GM12878 (cell line): Measurements from ENCODE around the gene MGAT2. TPM values are rescaled to one million over a fixed set of nuclear protein-coding genes. Genes with fewer than 3 reads are reported as not detected.

Source experiments
- ATAC-seq: fragments of 200-7000 bp; cut with Tn5 transposase; 3 replicates; pipeline ENCODE4 v1.9.1; 2020; ENCODE audit warnings: mild to moderate bottlenecking, moderate library complexity
- BruUV-seq: library from RNA; stranded (reverse); fragments of 400-500 nt; replicated peaks from 2 replicates; lab custom pipeline; 2021; lab: Mats Ljungman, UMichigan
- CTCF ChIA-PET: fragments of 300-600 bp; sonication (Branson Sonifier 250); formaldehyde crosslinking; extraction: SDS; loops from one replicate; lab custom pipeline; 2021; ENCODE audit warnings: inconsistent platforms; lab: Yijun Ruan, JAX
- POLR2A ChIA-PET: fragments of 350-600 bp; formaldehyde crosslinking; extraction: SDS; loops from one replicate; lab custom pipeline; 2021; ENCODE audit warnings: inconsistent platforms; lab: Charles Lee
- RAD21 ChIA-PET: fragments of 300-600 bp; sonication (Branson Sonifier 250); formaldehyde crosslinking; loops from one replicate; lab custom pipeline; 2023; ENCODE audit warnings: antibody characterized with exemption; ENCODE audit not compliant: unreplicated experiment; lab: Charles Lee
- SMC1A ChIA-PET: fragments of 300-600 bp; sonication (Branson Sonifier 250); formaldehyde crosslinking; loops from one replicate; lab custom pipeline; 2023; ENCODE audit not compliant: unreplicated experiment, uncharacterized antibody; lab: Charles Lee
- DNase-seq: peaks from one replicate; pipeline ENCODE4 v3.0.0-alpha.2; 2011; ENCODE audit warnings: low read depth, low spot score
- FAIRE-seq: peaks from 3 replicates; lab custom pipeline; 2011; peaks lifted over from hg19 to GRCh38; lab: Jason Lieb, UNC
- H2AFZ ChIP-seq: 2 replicates; pipeline ENCODE4 v1.6.0; 2011; ENCODE audit warnings: low read depth, low read length, control low read depth; ENCODE audit not compliant: control insufficient read depth
- H3K27ac ChIP-seq: 2 replicates; pipeline ENCODE4 v1.5.1; 2011; ENCODE audit warnings: control low read depth; ENCODE audit not compliant: control insufficient read depth, insufficient read depth
- H3K27me3 ChIP-seq, 2 experiments: replicated peaks in 1 of 2; 2 replicates each; pipeline versions ENCODE4 v1.6.0 to v1.6.1; 2011; ENCODE audit warnings: low read length in 1 of 2; ENCODE audit not compliant: control insufficient read depth in 2 of 2, insufficient read depth in 2 of 2
- H3K36me3 ChIP-seq, 2 experiments: 2 replicates each; pipeline ENCODE4 v1.5.1; 2011; ENCODE audit warnings: low read length in 1 of 2; ENCODE audit not compliant: control insufficient read depth in 2 of 2, insufficient read depth in 2 of 2
- H3K4me1 ChIP-seq: 2 replicates; pipeline ENCODE4 v1.6.1; 2011; ENCODE audit warnings: mild to moderate bottlenecking, low read length, moderate library complexity, mixed read lengths; ENCODE audit not compliant: control insufficient read depth, insufficient read depth
- H3K4me2 ChIP-seq: 2 replicates; pipeline ENCODE4 v1.6.0; 2011; ENCODE audit warnings: control low read depth; ENCODE audit not compliant: control insufficient read depth, insufficient read depth
- H3K4me3 ChIP-seq: fragments of 200-600 bp; sonication (generic); 2 replicates; pipeline ENCODE4 v1.5.1; 2016
- H3K79me2 ChIP-seq: 2 replicates; pipeline ENCODE4 v1.6.0; 2011; ENCODE audit warnings: low read length; ENCODE audit not compliant: control insufficient read depth, insufficient read depth
- H3K9ac ChIP-seq: 2 replicates; pipeline ENCODE4 v1.8.0; 2011; ENCODE audit warnings: low read length, control low read depth, mixed read lengths; ENCODE audit not compliant: control insufficient read depth, insufficient read depth
- H3K9me3 ChIP-seq: replicated peaks from 3 replicates; pipeline ENCODE4 v1.5.1; 2011; ENCODE audit warnings: mild to moderate bottlenecking, low read length; ENCODE audit not compliant: control insufficient read depth, insufficient read depth
- H4K20me1 ChIP-seq: 2 replicates; pipeline ENCODE4 v1.6.0; 2011; ENCODE audit not compliant: control insufficient read depth, insufficient read depth
- CBX5 ChIP-seq: sonication (generic); IDR thresholded peaks from 2 replicates; pipeline ENCODE4 v1.6.1; 2016; ENCODE audit warnings: low read depth, moderate library complexity, mild to moderate bottlenecking, inconsistent platforms
- CEBPB ChIP-seq, 2 experiments: fragments of 150-350 bp in 1 of 2; IDR thresholded peaks; 2 replicates each; pipeline ENCODE4 v1.6.1; 2012 to 2014; ENCODE audit warnings: low read depth in 2 of 2, low read length in 2 of 2, borderline replicate concordance in 1 of 2, inconsistent platforms in 1 of 2
- CHD4 ChIP-seq: fragments of 200-600 bp; sonication (generic); IDR thresholded peaks from 2 replicates; pipeline ENCODE4 v1.6.1; 2016; ENCODE audit warnings: mild to moderate bottlenecking
- CREM ChIP-seq: IDR thresholded peaks from 2 replicates; pipeline ENCODE4 v1.6.1; 2014; ENCODE audit warnings: antibody characterized with exemption, low read depth
- GABPA ChIP-seq: IDR thresholded peaks from 2 replicates; pipeline ENCODE4 v1.6.1; 2014; ENCODE audit warnings: antibody characterized with exemption, low read depth, mild to moderate bottlenecking, inconsistent platforms
- JUNB ChIP-seq: IDR thresholded peaks from 2 replicates; pipeline ENCODE4 v1.6.1; 2016; ENCODE audit warnings: antibody characterized with exemption, mild to moderate bottlenecking
- MEF2A ChIP-seq: IDR thresholded peaks from 2 replicates; pipeline ENCODE4 v1.6.1; 2011; ENCODE audit warnings: low read depth, mild to moderate bottlenecking, low read length, moderate library complexity; ENCODE audit not compliant: insufficient read depth
- MEF2B ChIP-seq: fragments of 450-650 bp; IDR thresholded peaks from 2 replicates; pipeline ENCODE4 v1.6.1; 2018; ENCODE audit warnings: mild to moderate bottlenecking, moderate library complexity; ENCODE audit not compliant: partially characterized antibody, poor library complexity, severe bottlenecking
- MTA3 ChIP-seq: IDR thresholded peaks from 2 replicates; pipeline ENCODE4 v1.6.1; 2012; ENCODE audit warnings: low read length, inconsistent platforms, borderline replicate concordance
- POLR2AphosphoS2 ChIP-seq: IDR thresholded peaks from 2 replicates; pipeline ENCODE4 v1.6.1; 2011; ENCODE audit warnings: low read depth, mild to moderate bottlenecking, low read length, improper control_type of control experiment, moderate library complexity
- RUNX3 ChIP-seq: IDR thresholded peaks from 2 replicates; pipeline ENCODE4 v1.6.1; 2012; ENCODE audit warnings: low read length, inconsistent platforms
- SIX5 ChIP-seq: IDR thresholded peaks from 2 replicates; pipeline ENCODE4 v1.6.1; 2011; ENCODE audit warnings: mild to moderate bottlenecking, low read depth, low read length, moderate library complexity; ENCODE audit not compliant: severe bottlenecking
- WRNIP1 ChIP-seq: IDR thresholded peaks from 2 replicates; pipeline ENCODE4 v1.6.1; 2011; ENCODE audit warnings: low read depth, low read length, improper control_type of control experiment, borderline replicate concordance
- YBX1 ChIP-seq: fragments of 450-650 bp; IDR thresholded peaks from 2 replicates; pipeline ENCODE4 v1.6.1; 2016; ENCODE audit warnings: antibody characterized with exemption
- YY1 ChIP-seq: IDR thresholded peaks from 2 replicates; pipeline ENCODE4 v1.6.1; 2011; ENCODE audit warnings: low read depth, mild to moderate bottlenecking, low read length
- ZBED1 ChIP-seq: IDR thresholded peaks from 2 replicates; pipeline ENCODE4 v1.6.1; 2016; ENCODE audit warnings: borderline replicate concordance
- ZNF24 ChIP-seq: fragments of 450-650 bp; IDR thresholded peaks from 2 replicates; pipeline ENCODE4 v1.6.1; 2017; ENCODE audit warnings: antibody characterized with exemption, mild to moderate bottlenecking
- WGBS: methylation state at CpG from one replicate; pipeline ENCODE4 v1.1.6; 2016; ENCODE audit warnings: low lambda C conversion rate; ENCODE audit not compliant: insufficient replicate concordance, insufficient coverage; ENCODE audit errors: missing lambda C conversion rate; 5-methylcytosine and 5-hydroxymethylcytosine counted together
- in situ Hi-C: fragments of 300-500 bp; cut with MboI; formaldehyde crosslinking; loops from 9 replicates; pipeline ENCODE4 v1.14.3; 2018; ENCODE audit warnings: mixed read lengths
- intact Hi-C: fragments of 100-400 bp; cut with micrococcal nuclease; formaldehyde crosslinking; loops from one replicate; pipeline ENCODE4 v1.14.2; 2022; ENCODE audit not compliant: unreplicated experiment
- polyA plus RNA-seq, 11 experiments: library from polyadenylated mRNA; depleted of rRNA in 4 of 11; unstranded in 6 of 11; stranded (reverse) in 5 of 11; fragments of >200 nt; fragmentation: Nextera tagmentation in 4 of 11; fragmentation: Illumina TruSeq in 1 of 11; extraction: Ambion mirVana in 4 of 11; extraction: Trizol in 1 of 11; gene quantifications; 1 replicate in 1 of 11; 2 replicates in 10 of 11; pipeline versions ENCODE4 v1.2.1 to v1.2.3, GENCODE V29; 2011 to 2016; ENCODE audit warnings: inconsistent platforms in 2 of 11, missing spikeins in 2 of 11, low read depth in 1 of 11
- total RNA-seq, 4 experiments: library from RNA; depleted of rRNA in 3 of 4; stranded (reverse); fragments of >200 nt in 3 of 4; fragmentation: Illumina TruSeq in 1 of 4; extraction: Trizol in 1 of 4; gene quantifications; 2 replicates each; pipeline versions ENCODE4 v1.2.1 to v1.2.3, GENCODE V29; 2013 to 2021
- TF ChIP-seq, protein P1 (sequence below): IDR thresholded peaks from 2 replicates; pipeline ENCODE4 v1.6.1; 2011; ENCODE audit warnings: low read depth, low read length, improper control_type of control experiment, borderline replicate concordance

Gene MGAT2
- total and polyA plus RNA-seq, 10 of the 15 experiments (the other 5 are each of a cell fraction or from before 2014, with no cell fraction given) = 0.03 to 51.8 (median 38.0) TPM; not detected in 1

GRCh38 chr14:49641697-49642129 is 21.1 kb downstream of the MGAT2 start:
- RAD21 ChIA-PET = interaction anchor here (1.4 kb wide), 1 partner anchor 126 kb away, joined by 4 read pairs; the partner anchor contains the start of gene KLHDC2
- no peak overlapping the region for H3K27ac ChIP-seq
- TF ChIP-seq CBX5 (no peak), RUNX3 (peak; percentile 66; the same call in 1 of the 2 replicates), JUNB (no peak), CREM (no peak), CEBPB (IDR thresholded peaks at IDR 0.05; ENCODE audit: borderline replicate concordance in 1 of 2, low read depth in 2 of 2, low read length in 2 of 2) (no peak), CHD4 (no peak), YY1 (peak; percentile 52; the same call in 1 of the 2 replicates)
- TF ChIP-seq, all 136 proteins: peak for 2
- in situ Hi-C loops = no loop called here
- no peak overlapping the region for H3K9ac ChIP-seq
- SMC1A ChIA-PET = interaction anchor here (1.4 to 1.9 kb wide), 2 partner anchors 134 to 211 kb away, joined by 3 to 5 read pairs; partner anchors contain the start of gene NEMF
- H3K9me3 ChIP-seq = no peaks in the 10 kb centered on the region
- H3K4me1 ChIP-seq = peaks cover 13% of the 10 kb centered on the region
- BruUV-seq = no TSS peak
- CTCF ChIA-PET = no interaction called here
- 60% methylated on average over 8 of the region's 8 CpGs for WGBS
- no peaks in the 10 kb centered on the region for H3K27me3 ChIP-seq
- no peak overlapping the region for H3K4me3 ChIP-seq
- ATAC-seq = peak; percentile 66
- POLR2A ChIA-PET = no interaction called here
- H2AFZ ChIP-seq = no peak overlapping the region; the same call in 1 of the 2 replicates
- no peak for DNase-seq
- no peak for FAIRE-seq
- peaks cover 26% of the 10 kb centered on the region for H3K79me2 ChIP-seq
- peak overlapping the region; percentile 39 for H3K4me2 ChIP-seq
- intact Hi-C loops = no loop called here
- H3K36me3 ChIP-seq = peaks cover 0 to 8% of the 10 kb centered on the region in 2 experiments; a peak in 1 of 4 replicates
- H4K20me1 ChIP-seq = no peaks in the 10 kb centered on the region

DNA sequence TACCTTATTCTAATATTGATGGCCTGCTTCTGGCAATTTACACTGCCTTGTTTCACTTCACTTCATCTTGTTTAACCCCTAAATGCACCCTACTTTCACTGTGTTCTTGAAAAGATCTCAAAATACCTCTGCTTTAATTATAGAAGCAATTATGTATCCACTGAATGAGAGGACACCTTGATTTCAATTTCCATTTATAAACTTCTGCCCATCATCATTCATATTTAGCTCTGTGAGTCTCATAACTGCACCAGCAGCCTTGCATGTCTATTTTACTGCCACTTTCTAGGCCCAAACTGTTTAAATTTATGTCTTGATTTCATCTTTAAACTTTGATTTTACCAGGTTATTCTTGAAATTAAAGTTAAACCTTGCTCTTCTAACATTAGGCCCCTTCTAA is 21.6 kb downstream of the MGAT2 start:
- RAD21 ChIA-PET = interaction anchor here (1.4 kb wide), 1 partner anchor 125 kb away, joined by 4 read pairs; the partner anchor contains the start of gene KLHDC2
- intact Hi-C loops (no loop called here), in situ Hi-C loops (no loop called here)
- peaks cover 22% of the 10 kb centered on the region for H3K79me2 ChIP-seq
- peaks cover 9% of the 10 kb centered on the region for H3K4me1 ChIP-seq
- peak overlapping the region; percentile 39 for H3K4me2 ChIP-seq
- no peak overlapping the region for H3K9ac ChIP-seq
- H3K36me3 ChIP-seq = peaks cover 0 to 11% of the 10 kb centered on the region in 2 experiments; a peak in 1 of 4 replicates
- FAIRE-seq (no peak), ATAC-seq (no peak; the same call in 1 of the 3 replicates), DNase-seq (no peak)
- H3K4me3 ChIP-seq = no peak overlapping the region
- no peaks in the 10 kb centered on the region for H3K9me3 ChIP-seq
- CTCF ChIA-PET = interaction anchor here (0.8 kb wide), 1 partner anchor 73 kb away, joined by 3 read pairs; no protein-coding TSS in a partner anchor
- no peak overlapping the region for H3K27ac ChIP-seq
- no TSS peak for BruUV-seq
- SMC1A ChIA-PET = interaction anchor here (1.4 to 1.9 kb wide), 2 partner anchors 134 to 211 kb away, joined by 3 to 5 read pairs; partner anchors contain the start of gene NEMF
- H3K27me3 ChIP-seq = no peaks in the 10 kb centered on the region
- POLR2A ChIA-PET = interaction anchor here (0.6 kb wide), 1 partner anchor 45 kb away, joined by 3 read pairs; no protein-coding TSS in a partner anchor
- no peaks in the 10 kb centered on the region for H4K20me1 ChIP-seq
- no peak overlapping the region; the same call in 1 of the 2 replicates for H2AFZ ChIP-seq
- TF ChIP-seq MEF2B = peak; percentile 20
- no peak for TF ChIP-seq GABPA
- peak; percentile 33; the same call in 1 of the 2 replicates for TF ChIP-seq ZBED1
- TF ChIP-seq SIX5 = no peak
- TF ChIP-seq MTA3 = no peak
- TF ChIP-seq, protein P1, sequence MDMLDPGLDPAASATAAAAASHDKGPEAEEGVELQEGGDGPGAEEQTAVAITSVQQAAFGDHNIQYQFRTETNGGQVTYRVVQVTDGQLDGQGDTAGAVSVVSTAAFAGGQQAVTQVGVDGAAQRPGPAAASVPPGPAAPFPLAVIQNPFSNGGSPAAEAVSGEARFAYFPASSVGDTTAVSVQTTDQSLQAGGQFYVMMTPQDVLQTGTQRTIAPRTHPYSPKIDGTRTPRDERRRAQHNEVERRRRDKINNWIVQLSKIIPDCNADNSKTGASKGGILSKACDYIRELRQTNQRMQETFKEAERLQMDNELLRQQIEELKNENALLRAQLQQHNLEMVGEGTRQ = no peak
- TF ChIP-seq MEF2A = peak; percentile 68; the same call in 1 of the 2 replicates
- TF ChIP-seq WRNIP1 = no peak
- no peak for TF ChIP-seq POLR2AphosphoS2
- 0 out of 2 replicates have a peak, but pooled peaks have one; percentile 17 for TF ChIP-seq ZNF24
- TF ChIP-seq YBX1 = no peak
